SU-DHL-6 (cell line): Measurements from ENCODE around the gene KCNT2.

ENCODE experiments used
- EZH2phosphoT487 ChIP-seq: fragments of 200-600 bp; sonication (generic), shearing (Covaris generic); conservative IDR thresholded peaks from 2 replicates; pipeline ENCODE4 v1.6.1; 2018; ENCODE audit warnings: mild to moderate bottlenecking, antibody characterized with exemption, low read length, moderate library complexity, mixed read lengths
- TF ChIP-seq, protein P1 (sequence below): fragments of 200-600 bp; sonication (generic); IDR thresholded peaks from one replicate; pipeline ENCODE4 v1.5.1; 2017; ENCODE audit warnings: antibody characterized with exemption, mild to moderate bottlenecking, low read length, moderate library complexity; ENCODE audit not compliant: insufficient read depth, poor library complexity, severe bottlenecking

DNA sequence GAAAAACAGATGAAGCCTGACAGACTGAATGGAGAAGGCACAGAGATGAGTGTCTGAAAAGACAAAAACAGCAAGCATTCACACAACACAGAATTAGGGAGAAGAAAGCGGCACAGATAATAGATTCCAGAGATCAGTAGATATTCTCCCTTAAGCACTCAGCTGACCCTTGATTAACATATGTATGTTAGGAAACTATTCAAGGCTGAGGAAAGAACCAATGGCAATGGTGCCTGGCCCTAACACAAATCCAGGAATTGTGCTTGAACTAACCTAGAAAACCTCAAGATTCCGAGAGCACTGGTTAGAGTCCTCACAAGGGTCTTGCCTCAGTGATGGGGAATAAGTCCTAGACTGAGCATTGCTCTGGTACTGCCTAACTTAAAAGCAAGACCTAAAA lies 30.9 kb downstream of the KCNT2 start:
- TF ChIP-seq EZH2phosphoT487: no peak
- TF ChIP-seq, protein P1, sequence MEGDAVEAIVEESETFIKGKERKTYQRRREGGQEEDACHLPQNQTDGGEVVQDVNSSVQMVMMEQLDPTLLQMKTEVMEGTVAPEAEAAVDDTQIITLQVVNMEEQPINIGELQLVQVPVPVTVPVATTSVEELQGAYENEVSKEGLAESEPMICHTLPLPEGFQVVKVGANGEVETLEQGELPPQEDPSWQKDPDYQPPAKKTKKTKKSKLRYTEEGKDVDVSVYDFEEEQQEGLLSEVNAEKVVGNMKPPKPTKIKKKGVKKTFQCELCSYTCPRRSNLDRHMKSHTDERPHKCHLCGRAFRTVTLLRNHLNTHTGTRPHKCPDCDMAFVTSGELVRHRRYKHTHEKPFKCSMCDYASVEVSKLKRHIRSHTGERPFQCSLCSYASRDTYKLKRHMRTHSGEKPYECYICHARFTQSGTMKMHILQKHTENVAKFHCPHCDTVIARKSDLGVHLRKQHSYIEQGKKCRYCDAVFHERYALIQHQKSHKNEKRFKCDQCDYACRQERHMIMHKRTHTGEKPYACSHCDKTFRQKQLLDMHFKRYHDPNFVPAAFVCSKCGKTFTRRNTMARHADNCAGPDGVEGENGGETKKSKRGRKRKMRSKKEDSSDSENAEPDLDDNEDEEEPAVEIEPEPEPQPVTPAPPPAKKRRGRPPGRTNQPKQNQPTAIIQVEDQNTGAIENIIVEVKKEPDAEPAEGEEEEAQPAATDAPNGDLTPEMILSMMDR: no peak
